GM12878 (cell line): Measurements from ENCODE around the gene PDZD2. TPM values are rescaled to one million over a fixed set of nuclear protein-coding genes. Genes with fewer than 3 reads are reported as not detected.

Experiments
- ATAC-seq: fragments of 200-7000 bp; cut with Tn5 transposase; 3 replicates; pipeline ENCODE4 v1.9.1; 2020; ENCODE audit warnings: mild to moderate bottlenecking, moderate library complexity
- BruUV-seq: library from RNA; stranded (reverse); fragments of 400-500 nt; replicated peaks from 2 replicates; lab custom pipeline; 2021; lab: Mats Ljungman, UMichigan
- CTCF ChIA-PET: fragments of 300-600 bp; sonication (Branson Sonifier 250); formaldehyde crosslinking; extraction: SDS; loops from one replicate; lab custom pipeline; 2021; ENCODE audit warnings: inconsistent platforms; lab: Yijun Ruan, JAX
- POLR2A ChIA-PET: fragments of 350-600 bp; formaldehyde crosslinking; extraction: SDS; loops from one replicate; lab custom pipeline; 2021; ENCODE audit warnings: inconsistent platforms; lab: Charles Lee
- RAD21 ChIA-PET: fragments of 300-600 bp; sonication (Branson Sonifier 250); formaldehyde crosslinking; loops from one replicate; lab custom pipeline; 2023; ENCODE audit warnings: antibody characterized with exemption; ENCODE audit not compliant: unreplicated experiment; lab: Charles Lee
- SMC1A ChIA-PET: fragments of 300-600 bp; sonication (Branson Sonifier 250); formaldehyde crosslinking; loops from one replicate; lab custom pipeline; 2023; ENCODE audit not compliant: unreplicated experiment, uncharacterized antibody; lab: Charles Lee
- DNase-seq: peaks from one replicate; pipeline ENCODE4 v3.0.0-alpha.2; 2011; ENCODE audit warnings: low read depth, low spot score
- FAIRE-seq: peaks from 3 replicates; lab custom pipeline; 2011; peaks lifted over from hg19 to GRCh38; lab: Jason Lieb, UNC
- H2AFZ ChIP-seq: 2 replicates; pipeline ENCODE4 v1.6.0; 2011; ENCODE audit warnings: low read depth, low read length, control low read depth; ENCODE audit not compliant: control insufficient read depth
- H3K27ac ChIP-seq: 2 replicates; pipeline ENCODE4 v1.5.1; 2011; ENCODE audit warnings: control low read depth; ENCODE audit not compliant: control insufficient read depth, insufficient read depth
- H3K27me3 ChIP-seq, 2 experiments: replicated peaks in 1 of 2; 2 replicates each; pipeline versions ENCODE4 v1.6.0 to v1.6.1; 2011; ENCODE audit warnings: low read length in 1 of 2; ENCODE audit not compliant: control insufficient read depth in 2 of 2, insufficient read depth in 2 of 2
- H3K36me3 ChIP-seq, 2 experiments: 2 replicates each; pipeline ENCODE4 v1.5.1; 2011; ENCODE audit warnings: low read length in 1 of 2; ENCODE audit not compliant: control insufficient read depth in 2 of 2, insufficient read depth in 2 of 2
- H3K4me1 ChIP-seq: 2 replicates; pipeline ENCODE4 v1.6.1; 2011; ENCODE audit warnings: mild to moderate bottlenecking, low read length, moderate library complexity, mixed read lengths; ENCODE audit not compliant: control insufficient read depth, insufficient read depth
- H3K4me2 ChIP-seq: 2 replicates; pipeline ENCODE4 v1.6.0; 2011; ENCODE audit warnings: control low read depth; ENCODE audit not compliant: control insufficient read depth, insufficient read depth
- H3K4me3 ChIP-seq: fragments of 200-600 bp; sonication (generic); 2 replicates; pipeline ENCODE4 v1.5.1; 2016
- H3K79me2 ChIP-seq: 2 replicates; pipeline ENCODE4 v1.6.0; 2011; ENCODE audit warnings: low read length; ENCODE audit not compliant: control insufficient read depth, insufficient read depth
- H3K9ac ChIP-seq: 2 replicates; pipeline ENCODE4 v1.8.0; 2011; ENCODE audit warnings: low read length, control low read depth, mixed read lengths; ENCODE audit not compliant: control insufficient read depth, insufficient read depth
- H3K9me3 ChIP-seq: replicated peaks from 3 replicates; pipeline ENCODE4 v1.5.1; 2011; ENCODE audit warnings: mild to moderate bottlenecking, low read length; ENCODE audit not compliant: control insufficient read depth, insufficient read depth
- H4K20me1 ChIP-seq: 2 replicates; pipeline ENCODE4 v1.6.0; 2011; ENCODE audit not compliant: control insufficient read depth, insufficient read depth
- ATF3 ChIP-seq: IDR thresholded peaks from 2 replicates; pipeline ENCODE4 v1.6.1; 2011; ENCODE audit warnings: low read depth, mild to moderate bottlenecking, low read length, moderate library complexity, borderline replicate concordance; ENCODE audit errors: extremely low read depth
- CEBPB ChIP-seq, 2 experiments: fragments of 150-350 bp in 1 of 2; IDR thresholded peaks; 2 replicates each; pipeline ENCODE4 v1.6.1; 2012 to 2014; ENCODE audit warnings: low read depth in 2 of 2, low read length in 2 of 2, borderline replicate concordance in 1 of 2, inconsistent platforms in 1 of 2
- GATAD2B ChIP-seq: fragments of 450-650 bp; conservative IDR thresholded peaks from 2 replicates; pipeline ENCODE4 v1.6.1; 2017; ENCODE audit warnings: low read depth, mild to moderate bottlenecking, moderate library complexity
- IKZF1 ChIP-seq: fragments of 450-650 bp; conservative IDR thresholded peaks from 2 replicates; pipeline ENCODE4 v1.6.1; 2017; ENCODE audit warnings: antibody characterized with exemption, mild to moderate bottlenecking
- NR2F1 ChIP-seq: fragments of 450-650 bp; conservative IDR thresholded peaks from 2 replicates; pipeline ENCODE4 v1.6.1; 2017; ENCODE audit warnings: mild to moderate bottlenecking
- RB1 ChIP-seq: fragments of 450-650 bp; formaldehyde crosslinking; IDR thresholded peaks from 2 replicates; pipeline ENCODE4 v1.6.1; 2017; ENCODE audit warnings: mild to moderate bottlenecking, borderline replicate concordance
- RELB ChIP-seq: fragments of 450-650 bp; IDR thresholded peaks from 2 replicates; pipeline ENCODE4 v1.6.1; 2017; ENCODE audit warnings: low read depth, mild to moderate bottlenecking, moderate library complexity
- SIX5 ChIP-seq: IDR thresholded peaks from 2 replicates; pipeline ENCODE4 v1.6.1; 2011; ENCODE audit warnings: mild to moderate bottlenecking, low read depth, low read length, moderate library complexity; ENCODE audit not compliant: severe bottlenecking
- SMAD5 ChIP-seq: IDR thresholded peaks from 2 replicates; pipeline ENCODE4 v1.6.1; 2016; ENCODE audit warnings: antibody characterized with exemption, low read depth
- SP1 ChIP-seq: IDR thresholded peaks from one replicate; pipeline ENCODE4 v1.6.1; 2011; ENCODE audit warnings: low read depth, low read length
- TARDBP ChIP-seq: IDR thresholded peaks from 2 replicates; pipeline ENCODE4 v1.6.1; 2016; ENCODE audit warnings: borderline replicate concordance
- ZNF274 ChIP-seq: IDR thresholded peaks from one replicate; pipeline ENCODE4 v1.8.0; 2011; ENCODE audit not compliant: insufficient read length, insufficient read depth
- WGBS: methylation state at CpG from one replicate; pipeline ENCODE4 v1.1.6; 2016; ENCODE audit warnings: low lambda C conversion rate; ENCODE audit not compliant: insufficient replicate concordance, insufficient coverage; ENCODE audit errors: missing lambda C conversion rate; 5-methylcytosine and 5-hydroxymethylcytosine counted together
- in situ Hi-C: fragments of 300-500 bp; cut with MboI; formaldehyde crosslinking; loops from 9 replicates; pipeline ENCODE4 v1.14.3; 2018; ENCODE audit warnings: mixed read lengths
- intact Hi-C: fragments of 100-400 bp; cut with micrococcal nuclease; formaldehyde crosslinking; loops from one replicate; pipeline ENCODE4 v1.14.2; 2022; ENCODE audit not compliant: unreplicated experiment
- polyA plus RNA-seq, 11 experiments: library from polyadenylated mRNA; depleted of rRNA in 4 of 11; unstranded in 6 of 11; stranded (reverse) in 5 of 11; fragments of >200 nt; fragmentation: Nextera tagmentation in 4 of 11; fragmentation: Illumina TruSeq in 1 of 11; extraction: Ambion mirVana in 4 of 11; extraction: Trizol in 1 of 11; gene quantifications; 1 replicate in 1 of 11; 2 replicates in 10 of 11; pipeline versions ENCODE4 v1.2.1 to v1.2.3, GENCODE V29; 2011 to 2016; ENCODE audit warnings: inconsistent platforms in 2 of 11, missing spikeins in 2 of 11, low read depth in 1 of 11
- total RNA-seq, 4 experiments: library from RNA; depleted of rRNA in 3 of 4; stranded (reverse); fragments of >200 nt in 3 of 4; fragmentation: Illumina TruSeq in 1 of 4; extraction: Trizol in 1 of 4; gene quantifications; 2 replicates each; pipeline versions ENCODE4 v1.2.1 to v1.2.3, GENCODE V29; 2013 to 2021

PDZD2 gene
- total and polyA plus RNA-seq, 10 of the 15 experiments (the other 5 are each of a cell fraction or from before 2014, with no cell fraction given) = 0.01 to 0.58 (median 0.29) TPM; not detected in 3

GRCh38 chr5:32027717-32028458 lies 389.0 kb downstream of the PDZD2 start (continued):
- no peak for TF ChIP-seq ATF3

- H3K4me1 ChIP-seq = no peaks in the 10 kb centered on the region
- ATAC-seq (no peak), FAIRE-seq (no peak), DNase-seq (no peak)
- H3K27me3 ChIP-seq = no peaks in the 10 kb centered on the region; a peak in 1 of 4 replicates
- H3K9ac ChIP-seq = no peak overlapping the region
- no TSS peak for BruUV-seq
- H3K79me2 ChIP-seq = no peaks in the 10 kb centered on the region
- RAD21 ChIA-PET = no interaction called here
- SMC1A ChIA-PET = interaction anchor here (1.8 kb wide), 1 partner anchor 9 kb away, joined by 5 read pairs; no protein-coding TSS in a partner anchor
- TF ChIP-seq SMAD5 (no peak), NR2F1 (no peak), SP1 (no peak), GATAD2B (no peak), TARDBP (no peak), SIX5 (no peak), ZNF274 (no peak), IKZF1 (no peak), RB1 (no peak), RELB (no peak), CEBPB (IDR thresholded peaks at IDR 0.05; ENCODE audit: borderline replicate concordance in 1 of 2, low read depth in 2 of 2, low read length in 2 of 2) (no peak)
- in situ Hi-C loops = no loop called here
- H3K27ac ChIP-seq = no peak overlapping the region
- H3K9me3 ChIP-seq = no peaks in the 10 kb centered on the region
- no peak overlapping the region for H3K4me3 ChIP-seq
- no peaks in the 10 kb centered on the region for H3K36me3 ChIP-seq
- WGBS = 0% methylated on average over 2 of the region's 2 CpGs
- POLR2A ChIA-PET = no interaction called here
- H2AFZ ChIP-seq = no peak overlapping the region
- intact Hi-C loops = no loop called here
- H4K20me1 ChIP-seq = no peaks in the 10 kb centered on the region
- CTCF ChIA-PET = no interaction called here
- no peak overlapping the region for H3K4me2 ChIP-seq
Measured at GRCh38 chr5:32029261-32029660, 390.3 kb downstream of the PDZD2 start.
